Left lung (tissue), 10 donors: ENCODE data around the gene NFIL3. TPM values are rescaled to one million over a fixed set of nuclear protein-coding genes. Genes with fewer than 3 reads are reported as not detected.
A peak's percentile ranks its signal among the peaks of the same experiment; 100 is the strongest.

Experiments
- ATAC-seq: fragments of 200-7000 bp; cut with Tn5 transposase; one replicate; pipeline ENCODE4 v1.9.1; 2020; ENCODE audit warnings: moderate library complexity
- DNase-seq, 4 donors: peaks; one replicate each; pipeline ENCODE4 v3.0.0-alpha.2; 2013 to 2020
- H3K27ac ChIP-seq, 2 donors: fragments of 200-600 bp; sonication (generic) in 1 of 2; one replicate each; pipeline versions ENCODE4 v1.5.0 to v1.8.0; 2020 to 2021
- H3K27me3 ChIP-seq, 2 donors: fragments of 200-600 bp; sonication (generic) in 1 of 2; one replicate each; pipeline versions ENCODE4 v1.5.0 to v1.8.0; 2020 to 2021
- H3K36me3 ChIP-seq, 2 donors: fragments of 200-600 bp; sonication (generic) in 1 of 2; one replicate each; pipeline versions ENCODE4 v1.5.0 to v1.8.0; 2020 to 2021
- H3K4me1 ChIP-seq, 2 donors: fragments of 200-600 bp; one replicate each; pipeline ENCODE4 v1.8.0; 2021
- H3K4me3 ChIP-seq, 2 donors: fragments of 200-600 bp; sonication (generic) in 1 of 2; one replicate each; pipeline versions ENCODE4 v1.5.0 to v1.8.0; 2020 to 2021; ENCODE audit warnings: mild to moderate bottlenecking in 1 of 2
- H3K9me3 ChIP-seq, 2 donors: fragments of 200-600 bp; sonication (generic) in 1 of 2; one replicate each; pipeline versions ENCODE4 v1.5.0 to v1.8.0; 2020 to 2021
- CTCF ChIP-seq, 2 donors: fragments of 200-600 bp; sonication (generic) in 1 of 2; IDR thresholded peaks; one replicate each; pipeline versions ENCODE4 v1.5.0 to v1.8.0; 2021; ENCODE audit warnings: antibody characterized with exemption in 2 of 2
- intact Hi-C, 2 donors: fragments of 100-400 bp; cut with DNase I; formaldehyde crosslinking; loops; one replicate each; pipeline versions ENCODE4 v1.11.2 to v1.14.2; 2022
- polyA plus RNA-seq, 6 donors: library from polyadenylated mRNA; unstranded; fragments of 120-200 nt; gene quantifications; one replicate each; pipeline ENCODE4 v1.2.1, GENCODE V29; 2013; ENCODE audit not compliant: insufficient read length in 6 of 6
- total RNA-seq, 2 donors: library from RNA; stranded (reverse); fragmentation: NEBNext Ultra II Directional; extraction: Animal tissue kit (Norgen Biotek cat#: 25700); gene quantifications; one replicate each; pipeline ENCODE4 v1.2.1, GENCODE V29; 2021
- donor health status: DM: no; HTN: yes; CAD: no.
- donor health status: DM: no; HTN: no; CAD: no.

Gene NFIL3
- total and polyA plus RNA-seq, 8 donors: 27.8 to 52.8 (median 44.0) TPM

- intact Hi-C loops: loop anchor here in 1 of 2 donors (5.0 kb wide), 1 partner anchor 232 kb away; no protein-coding TSS in a partner anchor
- H3K27ac ChIP-seq: peak overlapping the region; percentile 73 to 85
- H3K4me1 ChIP-seq: peaks cover 9 to 65% of the 10 kb centered on the region in 2 donors
- no peaks in the 10 kb centered on the region for H3K9me3 ChIP-seq
- no peaks in the 10 kb centered on the region for H3K36me3 ChIP-seq
- peak in 3 of 4 donors; percentile 46 to 74 (median 56) for DNase-seq
- H3K4me3 ChIP-seq: no peak overlapping the region
- no peak for TF ChIP-seq CTCF (IDR thresholded peaks at IDR 0.05)
- ATAC-seq: no peak
- no peaks in the 10 kb centered on the region for H3K27me3 ChIP-seq
These were observed 5.3 kb upstream of the NFIL3 start for GRCh38 chr9:91428927-91429351.

GRCh38 chr9:91428436-91428835 is 4.8 kb upstream of the NFIL3 start:
- no peaks in the 10 kb centered on the region for H3K9me3 ChIP-seq
- H3K27me3 ChIP-seq: no peaks in the 10 kb centered on the region
- H3K4me1 ChIP-seq: peaks cover 9 to 65% of the 10 kb centered on the region in 2 donors
- H3K4me3 ChIP-seq: no peak overlapping the region
- H3K27ac ChIP-seq: peak overlapping the region; percentile 73 to 85
- intact Hi-C loops: loop anchor here in 1 of 2 donors (5.0 kb wide), 1 partner anchor 231 kb away; no protein-coding TSS in a partner anchor
- no peaks in the 10 kb centered on the region for H3K36me3 ChIP-seq
- TF ChIP-seq CTCF (IDR thresholded peaks at IDR 0.05): no peak
- ATAC-seq: no peak
- peak in 1 of 4 donors; percentile 24 for DNase-seq

GRCh38 chr9:91427873-91428272 is 4.2 kb upstream of the NFIL3 start:
- intact Hi-C loops: loop anchor here in 1 of 2 donors (5.0 kb wide), 1 partner anchor 231 kb away; no protein-coding TSS in a partner anchor
- no peaks in the 10 kb centered on the region for H3K36me3 ChIP-seq
- no peak for TF ChIP-seq CTCF (IDR thresholded peaks at IDR 0.05)
- H3K9me3 ChIP-seq: no peaks in the 10 kb centered on the region
- H3K4me3 ChIP-seq: no peak overlapping the region
- DNase-seq: no peak
- H3K27ac ChIP-seq: peak overlapping the region; percentile 73 to 85
- H3K4me1 ChIP-seq: peaks cover 9 to 61% of the 10 kb centered on the region in 2 donors
- no peaks in the 10 kb centered on the region for H3K27me3 ChIP-seq
- no peak for ATAC-seq

- no peak overlapping the region for H3K27ac ChIP-seq
- H3K4me3 ChIP-seq: no peak overlapping the region
- TF ChIP-seq CTCF (IDR thresholded peaks at IDR 0.05): peak in 1 of 2 donors; percentile 30
- DNase-seq (no peak), ATAC-seq (no peak)
- peaks cover 9 to 67% of the 10 kb centered on the region in 2 donors for H3K4me1 ChIP-seq
- H3K9me3 ChIP-seq: no peaks in the 10 kb centered on the region
- intact Hi-C loops: loop anchor here in 1 of 2 donors (5.0 kb wide), 1 partner anchor 229 kb away; no protein-coding TSS in a partner anchor
- H3K36me3 ChIP-seq: no peaks in the 10 kb centered on the region
- no peaks in the 10 kb centered on the region for H3K27me3 ChIP-seq
These were observed 2.6 kb upstream of the NFIL3 start for GRCh38 chr9:91426123-91426745.

DNA sequence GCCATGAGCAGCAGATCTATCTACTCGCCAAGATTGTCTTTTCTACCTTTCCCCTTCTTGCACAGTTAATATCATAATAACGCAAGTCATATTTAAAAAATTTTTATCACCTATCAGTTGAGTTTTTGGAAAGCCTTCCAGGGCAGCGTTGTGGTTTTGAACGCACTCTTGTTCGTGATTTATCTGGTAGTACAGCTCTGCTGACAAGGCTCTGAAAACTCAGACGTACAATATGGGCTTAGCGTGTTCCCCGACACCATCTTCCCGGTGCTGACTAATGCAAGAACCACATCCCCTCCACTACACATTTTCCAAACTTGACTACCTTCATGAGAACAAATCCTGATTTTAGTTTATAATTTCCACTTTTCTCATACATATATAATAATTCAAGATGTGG is 1.6 kb upstream of the NFIL3 start:
- intact Hi-C loops: loop anchor here in 1 of 2 donors (5.0 kb wide), 1 partner anchor 228 kb away; no protein-coding TSS in a partner anchor
- Histone ChIP-seq H3K36me3 (no peaks in the 10 kb centered on the region), H3K4me3 (peak overlapping the region in 1 of 2 donors; percentile 62), H3K27ac (peak overlapping the region; percentile 98 to 99), H3K9me3 (no peaks in the 10 kb centered on the region), H3K4me1 (peaks cover 14 to 74% of the 10 kb centered on the region in 2 donors), H3K27me3 (no peaks in the 10 kb centered on the region)
- DNase-seq (no peak), ATAC-seq (no peak)
- no peak for TF ChIP-seq CTCF (IDR thresholded peaks at IDR 0.05)
